HTERT RPE-1 (cell line): ENCODE data around the gene LGR4.

ENCODE experiments used
- in situ Hi-C: fragments of 300-500 bp; cut with MboI; formaldehyde crosslinking; loops from 4 replicates; pipeline ENCODE4 v1.14.3; 2020; ENCODE audit warnings: low sequenced_read_pairs

Gene LGR4

GRCh38 chr11:27485930-27486773 is 13.6 kb upstream of the LGR4 start:
- in situ Hi-C loops, result loop anchor here (25.0 kb wide), 1 partner anchor 299 kb away; no protein-coding TSS in a partner anchor

GRCh38 chr11:27482793-27483192 is 10.2 kb upstream of the LGR4 start:
- in situ Hi-C loops, result loop anchor here (25.0 kb wide), 1 partner anchor 295 kb away; no protein-coding TSS in a partner anchor

GRCh38 chr11:27481992-27482391 is 9.4 kb upstream of the LGR4 start:
- in situ Hi-C loops, result loop anchor here (25.0 kb wide), 1 partner anchor 295 kb away; no protein-coding TSS in a partner anchor

GRCh38 chr11:27477831-27478230 is 5.2 kb upstream of the LGR4 start:
- in situ Hi-C loops, result loop anchor here (25.0 kb wide), 1 partner anchor 291 kb away; no protein-coding TSS in a partner anchor

GRCh38 chr11:27477243-27477642 is 4.7 kb upstream of the LGR4 start:
- in situ Hi-C loops, result loop anchor here (25.0 kb wide), 1 partner anchor 290 kb away; no protein-coding TSS in a partner anchor

- in situ Hi-C loops, result loop anchor here (25.0 kb wide), 1 partner anchor 288 kb away; no protein-coding TSS in a partner anchor
Observed at GRCh38 chr11:27475622-27476021, 3.0 kb upstream of the LGR4 start.

GRCh38 chr11:27473017-27473406 is 422 bp upstream of the LGR4 start:
- in situ Hi-C loops, result no loop called here

GRCh38 chr11:27471589-27472397 is 797 bp downstream of the LGR4 start:
- in situ Hi-C loops, result no loop called here

- in situ Hi-C loops, result no loop called here
Observed at GRCh38 chr11:27470826-27471588, 1.6 kb downstream of the LGR4 start.

- in situ Hi-C loops, result no loop called here
Observed at GRCh38 chr11:27470166-27470565, 2.4 kb downstream of the LGR4 start.

GRCh38 chr11:27468995-27469695 is 3.4 kb downstream of the LGR4 start:
- in situ Hi-C loops, result no loop called here

GRCh38 chr11:27468209-27468994 is 4.2 kb downstream of the LGR4 start:
- in situ Hi-C loops, result no loop called here

- in situ Hi-C loops, result no loop called here
Observed at GRCh38 chr11:27467181-27467913, 5.2 kb downstream of the LGR4 start.

GRCh38 chr11:27466363-27466762 is 6.2 kb downstream of the LGR4 start:
- in situ Hi-C loops, result no loop called here

- in situ Hi-C loops, result no loop called here
Observed at GRCh38 chr11:27465629-27466028, 7.0 kb downstream of the LGR4 start.

GRCh38 chr11:27464909-27465308 is 7.7 kb downstream of the LGR4 start:
- in situ Hi-C loops, result no loop called here

GRCh38 chr11:27464289-27464696 is 8.3 kb downstream of the LGR4 start:
- in situ Hi-C loops, result no loop called here

- in situ Hi-C loops, result no loop called here
Observed at GRCh38 chr11:27462543-27462942, 10.0 kb downstream of the LGR4 start.
